Endothelial cell of umbilical vein (primary cell): ENCODE data around the gene PRKCD. TPM values are rescaled to one million over a fixed set of nuclear protein-coding genes. Genes with fewer than 3 reads are reported as not detected.

ENCODE experiments used
- Bru-seq: library from RNA; stranded (reverse); fragments of 400-500 nt; gene quantifications from one replicate; lab custom pipeline; 2021; lab: Mats Ljungman, UMichigan
- BruChase-seq, 2 experiments: library from RNA; stranded (reverse); fragments of 400-500 nt; gene quantifications; one replicate each; lab custom pipeline; 2021; lab: Mats Ljungman, UMichigan
- BruUV-seq: library from RNA; stranded (reverse); fragments of 400-500 nt; replicated peaks from 2 replicates; lab custom pipeline; 2021; lab: Mats Ljungman, UMichigan
- CTCF ChIA-PET: fragments of 300-600, 350-600 bp; sonication (Branson Sonifier 250); formaldehyde crosslinking; loops from one replicate; lab custom pipeline; 2021; ENCODE audit warnings: antibody characterized with exemption, inconsistent platforms; lab: Charles Lee
- POLR2A ChIA-PET: fragments of 300-600, 350-600 bp; sonication (Branson Sonifier 250); formaldehyde crosslinking; loops from one replicate; lab custom pipeline; 2021; ENCODE audit warnings: antibody characterized with exemption, inconsistent platforms; lab: Charles Lee
- DNase-seq: peaks from one replicate; pipeline ENCODE4 v3.0.0-alpha.2; 2011; ENCODE audit warnings: low read depth, low spot score
- FAIRE-seq: peaks from 2 replicates; lab custom pipeline; 2011; peaks lifted over from hg19 to GRCh38; lab: Jason Lieb, UNC
- H2AFZ ChIP-seq: 2 replicates; pipeline ENCODE4 v1.6.0; 2012; ENCODE audit warnings: low read depth, low read length, control low read depth, inconsistent platforms
- H3K27ac ChIP-seq: 2 replicates; pipeline ENCODE4 v1.5.1; 2011; ENCODE audit warnings: low read depth, mild to moderate bottlenecking, control low read depth, low read length, moderate library complexity; ENCODE audit not compliant: insufficient read depth
- H3K27me3 ChIP-seq, 2 experiments: 2 replicates each; pipeline versions ENCODE4 v1.6.0 to v1.6.1; 2011; ENCODE audit warnings: low read length in 2 of 2, mixed read lengths in 1 of 2; ENCODE audit not compliant: control insufficient read depth in 2 of 2, insufficient read depth in 2 of 2
- H3K36me3 ChIP-seq, 2 experiments: 2 replicates in 1 of 2; 3 replicates in 1 of 2; pipeline ENCODE4 v1.5.1; 2011; ENCODE audit warnings: low read length in 2 of 2, mild to moderate bottlenecking in 1 of 2, moderate library complexity in 1 of 2; ENCODE audit not compliant: control insufficient read depth in 2 of 2, insufficient read depth in 2 of 2; ENCODE audit errors: extremely low read depth in 1 of 2
- H3K4me1 ChIP-seq: 3 replicates; pipeline ENCODE4 v1.5.1; 2011; ENCODE audit warnings: mild to moderate bottlenecking, low read length; ENCODE audit not compliant: control insufficient read depth, insufficient read depth; ENCODE audit errors: extremely low read depth
- H3K4me2 ChIP-seq: 2 replicates; pipeline ENCODE4 v1.6.1; 2011; ENCODE audit warnings: low read length, control low read depth, mixed read lengths; ENCODE audit not compliant: insufficient read depth
- H3K4me3 ChIP-seq, 3 experiments: fragments of 200-600 bp in 1 of 3; sonication (generic), shearing (Covaris generic) in 1 of 3; replicated peaks in 1 of 3; 2 replicates each; pipeline ENCODE4 v1.5.1; 2011 to 2016; ENCODE audit warnings: control low read depth in 3 of 3, low read length in 3 of 3, mild to moderate bottlenecking in 2 of 3, inconsistent platforms in 1 of 3, low read depth in 1 of 3, moderate library complexity in 1 of 3; ENCODE audit not compliant: insufficient read depth in 1 of 3
- H3K79me2 ChIP-seq: 2 replicates; pipeline ENCODE4 v1.6.0; 2012; ENCODE audit warnings: low read length, inconsistent platforms; ENCODE audit not compliant: control insufficient read depth, insufficient read depth
- H3K9ac ChIP-seq: replicated peaks from 2 replicates; pipeline ENCODE3; 2011; ENCODE audit warnings: low read length, control low read depth; ENCODE audit not compliant: insufficient read depth; ENCODE audit errors: extremely low read depth
- H3K9me1 ChIP-seq: replicated peaks from 3 replicates; pipeline ENCODE4 v1.6.0; 2011; ENCODE audit warnings: mild to moderate bottlenecking, low read length; ENCODE audit not compliant: control insufficient read depth, insufficient read depth; ENCODE audit errors: extremely low read depth
- H3K9me3 ChIP-seq: replicated peaks from 2 replicates; pipeline ENCODE4 v1.5.1; 2012; ENCODE audit warnings: low read length, inconsistent platforms; ENCODE audit not compliant: control insufficient read depth, insufficient read depth
- H4K20me1 ChIP-seq: replicated peaks from 2 replicates; pipeline ENCODE3; 2011; ENCODE audit warnings: mild to moderate bottlenecking, low read length; ENCODE audit not compliant: control insufficient read depth, insufficient read depth; ENCODE audit errors: extremely low read depth
- EZH2 ChIP-seq: IDR thresholded peaks from 2 replicates; pipeline ENCODE4 v1.6.1; 2012; ENCODE audit warnings: borderline replicate concordance, low read depth, mild to moderate bottlenecking, moderate library complexity, low read length, inconsistent platforms; ENCODE audit not compliant: severe bottlenecking
- FOS ChIP-seq: IDR thresholded peaks from 2 replicates; pipeline ENCODE4 v1.6.1; 2011; ENCODE audit warnings: mild to moderate bottlenecking, low read length, moderate library complexity, borderline replicate concordance; ENCODE audit not compliant: insufficient read depth
- MYC ChIP-seq: IDR thresholded peaks from one replicate; pipeline ENCODE4 v1.6.1; 2011; ENCODE audit warnings: mild to moderate bottlenecking, low read depth, low read length
- POLR2A ChIP-seq: IDR thresholded peaks from 2 replicates; pipeline ENCODE4 v1.6.1; 2012; ENCODE audit warnings: low read depth, mild to moderate bottlenecking, control low read depth, low read length
- POLR2AphosphoS5 ChIP-seq: IDR thresholded peaks from 2 replicates; pipeline ENCODE4 v1.6.1; 2012; ENCODE audit warnings: low read depth, mild to moderate bottlenecking, control low read depth, low read length, moderate library complexity; ENCODE audit not compliant: insufficient read depth
- dilution Hi-C: fragments of 300-500 bp; cut with MboI; formaldehyde crosslinking; loops from one replicate; pipeline ENCODE4 v1.15.0; 2019; ENCODE audit warnings: low sequenced_read_pairs; ENCODE audit not compliant: extremely low pct_ligation_motif_present
- intact Hi-C: fragments of 100-400 bp; cut with micrococcal nuclease; formaldehyde crosslinking; loops from one replicate; pipeline ENCODE4 v1.10.0; 2022
- long read RNA-seq: library from polyadenylated mRNA; stranded (forward); transcript quantifications from one replicate; pipeline ENCODE4 v2.0.0, GENCODE V29; 2021
- polyA minus RNA-seq, 3 experiments: library from RNA; depleted of rRNA, polyadenylated mRNA; stranded (reverse); fragments of >200 nt; gene quantifications; 1 replicate in 1 of 3; 2 replicates in 2 of 3; pipeline ENCODE4 v1.2.3, GENCODE V29; 2011
- polyA plus RNA-seq, 4 experiments: library from polyadenylated mRNA; depleted of rRNA in 3 of 4; stranded (reverse) in 3 of 4; unstranded in 1 of 4; fragments of >200 nt; gene quantifications; 2 replicates each; pipeline versions ENCODE4 v1.2.1 to v1.2.3, GENCODE V29; 2011 to 2012; ENCODE audit warnings: missing spikeins in 1 of 4
- total RNA-seq: library from RNA; stranded (reverse); gene quantifications from 2 replicates; pipeline ENCODE4 v1.2.3, GENCODE V29; 2021
- TF ChIP-seq, protein P1 (sequence below), 2 donors: IDR thresholded peaks; 1 replicate in 1 of 2; 2 replicates in 1 of 2; pipeline ENCODE4 v1.5.1; 2011; ENCODE audit warnings: low read length in 2 of 2, mild to moderate bottlenecking in 2 of 2, moderate library complexity in 2 of 2, control low read depth in 1 of 2, inconsistent platforms in 1 of 2, low read depth in 1 of 2; ENCODE audit not compliant: insufficient read depth in 1 of 2; ENCODE audit errors: extremely low read depth in 1 of 2
- TF ChIP-seq, protein P2 (sequence below): IDR thresholded peaks from 2 replicates; pipeline ENCODE4 v1.6.1; 2011; ENCODE audit not compliant: insufficient read depth, insufficient read length

Gene PRKCD
- total RNA-seq (15.5 and 17.5 TPM in 2 replicates), polyA plus RNA-seq (16.4 and 19.0 TPM in 2 replicates), polyA minus RNA-seq (18.7 and 19.7 TPM in 2 replicates), Bru-seq, nascent RNA (percentile 45 among the genes with signal in this experiment), BruChase-seq, experiment 1, labeled RNA remaining after a 6-hour chase (percentile 64 among the genes with signal in this experiment), BruChase-seq, experiment 2, labeled RNA remaining after a 2-hour chase (percentile 59 among the genes with signal in this experiment)
- 18.3 and 20.3 TPM in 2 replicates for polyA plus RNA-seq (2011; cell fraction: cytosol; rRNA removed)
- polyA plus RNA-seq (2011; cell fraction: nucleus; rRNA removed): 33.3 and 33.5 TPM in 2 replicates
- polyA plus RNA-seq (2012): 17.4 and 20.6 TPM in 2 replicates
- 12.4 TPM for polyA minus RNA-seq (2011; cell fraction: cytosol; rRNA and poly(A)+ RNA removed)
- 5.4 and 11.8 TPM in 2 replicates for polyA minus RNA-seq (2011; cell fraction: nucleus; rRNA and poly(A)+ RNA removed)
- long read RNA-seq, transcript PRKCD-202 (18 exons, 2,810 nt): minor isoform, 6 of 42 reads
- long read RNA-seq, transcript PRKCD-201 (19 exons, 2,680 nt): major isoform, 11 of 42 reads
- long read RNA-seq, partial matches to known transcripts: 21 of 42 reads
- long read RNA-seq, other reads (novel, unspliced or antisense): 4 of 42 reads

DNA sequence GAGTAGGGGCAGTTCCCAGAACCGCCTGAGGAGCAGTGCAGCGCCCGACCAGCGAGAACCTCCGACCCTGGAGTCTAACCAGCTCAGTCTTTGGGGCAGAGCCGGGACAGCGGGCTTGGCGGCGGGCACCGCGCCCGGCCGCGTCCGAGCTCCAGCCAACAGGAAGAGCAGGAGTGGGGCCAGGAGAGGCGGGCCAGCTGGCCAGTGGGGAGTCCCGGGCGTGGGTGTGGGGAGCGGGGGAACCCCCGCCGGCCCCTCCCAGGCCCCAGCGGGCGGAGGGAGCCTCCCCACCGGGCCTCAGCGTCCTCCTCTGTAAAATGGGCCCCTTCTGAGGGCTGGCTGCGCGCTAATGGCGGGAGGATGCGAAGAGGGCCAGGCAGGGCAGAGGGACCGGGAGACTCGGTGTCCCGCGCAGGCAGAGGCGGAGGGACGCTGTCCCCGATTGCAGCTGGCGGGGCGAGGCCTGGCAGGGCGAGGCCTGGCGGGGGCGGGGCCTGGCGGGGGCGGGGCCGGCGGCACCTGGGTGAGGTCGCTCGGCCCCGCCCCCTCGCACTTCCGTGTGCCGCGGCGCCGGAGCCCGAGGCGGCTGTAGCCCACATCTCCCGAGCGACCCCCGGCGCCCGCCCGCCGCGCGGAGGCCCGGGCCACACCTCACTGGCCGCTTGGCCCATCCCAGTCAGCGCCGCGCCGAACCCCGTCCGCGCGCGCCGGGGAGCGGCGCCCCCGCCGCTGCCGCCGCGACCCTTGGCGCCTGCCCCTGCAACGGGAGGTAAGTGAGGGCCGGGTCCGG, at the start of gene PRKCD:
PRKCD (plus strand) TSS at position 550 of the 790 bp plus-strand sequence. CDS start 17,214 bp downstream, outside the sequence.
- Histone ChIP-seq H4K20me1 (no peaks in the 10 kb centered on the region), H3K9me1 (no peaks in the 10 kb centered on the region), H2AFZ (peak within 1 kb of the TSS; percentile 86), H3K4me3 (peak within 1 kb of the TSS; percentile 57 to 87 (median 64)), H3K27ac (peak within 1 kb of the TSS; percentile 57), H3K27me3 (peaks cover 0 to 2% of the 10 kb centered on the region in 2 experiments), H3K9me3 (no peaks in the 10 kb centered on the region), H3K4me1 (peaks cover 21% of the 10 kb centered on the region), H3K9ac (peak within 1 kb of the TSS; percentile 65), H3K36me3 (no peaks in the 10 kb centered on the region), H3K4me2 (peak within 1 kb of the TSS; percentile 72), H3K79me2 (peaks cover 4% of the 10 kb centered on the region)
- intact Hi-C loops: loop anchor here (2.0 kb wide), 1 partner anchor 34 kb away; no protein-coding TSS in a partner anchor
- FAIRE-seq (peak; percentile 91), DNase-seq (peak; percentile 78)
- ChIA-PET CTCF (interaction anchor here (0.6 to 3.2 kb wide), 7 partner anchors 10 to 1518 kb away, joined by 3 to 34 read pairs (median 3); no protein-coding TSS in a partner anchor), POLR2A (interaction anchor here (0.6 to 1.0 kb wide), 2 partner anchors 9 to 44 kb away, joined by 4 to 6 read pairs; no protein-coding TSS in a partner anchor)
- dilution Hi-C loops: no loop called here
- TF ChIP-seq MYC: no peak
- TF ChIP-seq, protein P1, sequence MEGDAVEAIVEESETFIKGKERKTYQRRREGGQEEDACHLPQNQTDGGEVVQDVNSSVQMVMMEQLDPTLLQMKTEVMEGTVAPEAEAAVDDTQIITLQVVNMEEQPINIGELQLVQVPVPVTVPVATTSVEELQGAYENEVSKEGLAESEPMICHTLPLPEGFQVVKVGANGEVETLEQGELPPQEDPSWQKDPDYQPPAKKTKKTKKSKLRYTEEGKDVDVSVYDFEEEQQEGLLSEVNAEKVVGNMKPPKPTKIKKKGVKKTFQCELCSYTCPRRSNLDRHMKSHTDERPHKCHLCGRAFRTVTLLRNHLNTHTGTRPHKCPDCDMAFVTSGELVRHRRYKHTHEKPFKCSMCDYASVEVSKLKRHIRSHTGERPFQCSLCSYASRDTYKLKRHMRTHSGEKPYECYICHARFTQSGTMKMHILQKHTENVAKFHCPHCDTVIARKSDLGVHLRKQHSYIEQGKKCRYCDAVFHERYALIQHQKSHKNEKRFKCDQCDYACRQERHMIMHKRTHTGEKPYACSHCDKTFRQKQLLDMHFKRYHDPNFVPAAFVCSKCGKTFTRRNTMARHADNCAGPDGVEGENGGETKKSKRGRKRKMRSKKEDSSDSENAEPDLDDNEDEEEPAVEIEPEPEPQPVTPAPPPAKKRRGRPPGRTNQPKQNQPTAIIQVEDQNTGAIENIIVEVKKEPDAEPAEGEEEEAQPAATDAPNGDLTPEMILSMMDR (IDR thresholded peaks at IDR 0.05; ENCODE audit: extremely low read depth in 1 of 2, insufficient read depth in 1 of 2, low read depth in 1 of 2, low read length in 2 of 2): peak; percentile 29 to 63
- no peak for TF ChIP-seq FOS
- TF ChIP-seq POLR2AphosphoS5: peak; percentile 51
- TF ChIP-seq POLR2A: peak; percentile 32
- no peak for TF ChIP-seq EZH2
- TF ChIP-seq, protein P2, sequence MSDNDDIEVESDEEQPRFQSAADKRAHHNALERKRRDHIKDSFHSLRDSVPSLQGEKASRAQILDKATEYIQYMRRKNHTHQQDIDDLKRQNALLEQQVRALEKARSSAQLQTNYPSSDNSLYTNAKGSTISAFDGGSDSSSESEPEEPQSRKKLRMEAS: no peak
- BruUV-seq: no TSS peak
